Measurements from ENCODE around the gene RNF5. TPM values are rescaled to one million over a fixed set of nuclear protein-coding genes. Genes with fewer than 3 reads are reported as not detected.

The RNF5 gene
- total and polyA plus RNA-seq, 9 of the 15 experiments (the other 6 are each of a cell fraction or from before 2014, with no cell fraction given), result 62.2 to 245 (median 129) TPM

GRCh38 chr6:32148289-32149091 is 29.7 kb upstream of the RNF5 start:
- Histone ChIP-seq H4K20me1 (replicated peaks; ENCODE audit: control insufficient read depth, insufficient read depth, low read length) (no peaks in the 10 kb centered on the region), H3K9me1 (ENCODE audit: control insufficient read depth, insufficient read depth, low read length) (no peaks in the 10 kb centered on the region), H3K27me3 (ENCODE audit: control insufficient read depth in 2 of 2, insufficient read depth in 2 of 2, low read length in 2 of 2) (no peaks in the 10 kb centered on the region), H3K36me3 (ENCODE audit: control insufficient read depth, insufficient read depth, low read length) (no peaks in the 10 kb centered on the region), H3K4me3 (no peak overlapping the region), H3K9me3 (replicated peaks; ENCODE audit: control insufficient read depth, insufficient read depth, low read depth, low read length) (no peaks in the 10 kb centered on the region), H3K9ac (ENCODE audit: insufficient read depth in 1 of 2, low read depth in 2 of 2, low read length in 2 of 2) (no peak overlapping the region), H3K79me2 (ENCODE audit: control insufficient read depth, insufficient read depth, low read length) (peaks cover 14% of the 10 kb centered on the region; the same call in 2 of the 3 replicates), H3K27ac (ENCODE audit: extremely low read depth, low read depth, low read length) (no peak overlapping the region), H3K4me2 (ENCODE audit: insufficient read depth, low read length) (no peak overlapping the region), H2AFZ (ENCODE audit: low read depth, low read length) (no peak overlapping the region), H3K4me1 (replicated peaks in 1 of 2; ENCODE audit: control insufficient read depth in 2 of 2, insufficient read depth in 2 of 2, low read length in 2 of 2) (peaks cover 23 to 39% of the 10 kb centered on the region in 2 experiments)
- DNase-seq (ENCODE audit: extremely low read depth in 1 of 4, low spot score in 3 of 4) (peak in 3 of 4 experiments; percentile 47 to 61 (median 53)), FAIRE-seq (peak; percentile 55), ATAC-seq (peak; percentile 21; the same call in 2 of the 3 replicates)
- ChIA-PET POLR2A (interaction anchor here (0.6 to 2.0 kb wide), 6 partner anchors 10 to 1586 kb away, joined by 3 to 11 read pairs (median 3); no protein-coding TSS in a partner anchor), CTCF (ENCODE audit: low intra/inter-chr PET ratio) (no interaction called here)
- in situ Hi-C loops (cut with MboI), result no loop called here
- TF ChIP-seq ETS1 (conservative IDR thresholded peaks at IDR 0.05; ENCODE audit: control insufficient read depth, low read depth, low read length) (no peak), FOXK1 (CRISPR knock-in tag; IDR thresholded peaks at IDR 0.05; ENCODE audit: borderline replicate concordance) (0 out of 2 replicates have a peak, but pooled peaks have one; percentile 28), ZBTB7A (IDR thresholded peaks at IDR 0.05; ENCODE audit: borderline replicate concordance, control insufficient read depth, low read depth, low read length) (peak; percentile 68; the same call in 1 of the 2 replicates)
- intact Hi-C loops (cut with micrococcal nuclease), result no loop called here
- WGBS (ENCODE audit: insufficient coverage, low coverage, missing lambda C conversion rate), result 83% methylated on average over 34 of the region's 39 CpGs
- BruUV-seq (replicated peaks), result no TSS peak

Measured in K562 (cell line).